Endothelial cell of umbilical vein (primary cell): ENCODE measurements around the gene APOC4. TPM values are rescaled to one million over a fixed set of nuclear protein-coding genes. Genes with fewer than 3 reads are reported as not detected.

ENCODE experiments used
- BruUV-seq: library from RNA; stranded (reverse); fragments of 400-500 nt; replicated peaks from 2 replicates; lab custom pipeline; 2021; lab: Mats Ljungman, UMichigan
- CTCF ChIA-PET: fragments of 300-600, 350-600 bp; sonication (Branson Sonifier 250); formaldehyde crosslinking; loops from one replicate; lab custom pipeline; 2021; ENCODE audit warnings: antibody characterized with exemption, inconsistent platforms; lab: Charles Lee
- POLR2A ChIA-PET: fragments of 300-600, 350-600 bp; sonication (Branson Sonifier 250); formaldehyde crosslinking; loops from one replicate; lab custom pipeline; 2021; ENCODE audit warnings: antibody characterized with exemption, inconsistent platforms; lab: Charles Lee
- DNase-seq: peaks from one replicate; pipeline ENCODE4 v3.0.0-alpha.2; 2011; ENCODE audit warnings: low read depth, low spot score
- FAIRE-seq: peaks from 2 replicates; lab custom pipeline; 2011; peaks lifted over from hg19 to GRCh38; lab: Jason Lieb, UNC
- H2AFZ ChIP-seq: 2 replicates; pipeline ENCODE4 v1.6.0; 2012; ENCODE audit warnings: low read depth, low read length, control low read depth, inconsistent platforms
- H3K27ac ChIP-seq: 2 replicates; pipeline ENCODE4 v1.5.1; 2011; ENCODE audit warnings: low read depth, mild to moderate bottlenecking, control low read depth, low read length, moderate library complexity; ENCODE audit not compliant: insufficient read depth
- H3K27me3 ChIP-seq, 2 experiments: 2 replicates each; pipeline versions ENCODE4 v1.6.0 to v1.6.1; 2011; ENCODE audit warnings: low read length in 2 of 2, mixed read lengths in 1 of 2; ENCODE audit not compliant: control insufficient read depth in 2 of 2, insufficient read depth in 2 of 2
- H3K36me3 ChIP-seq, 2 experiments: 2 replicates in 1 of 2; 3 replicates in 1 of 2; pipeline ENCODE4 v1.5.1; 2011; ENCODE audit warnings: low read length in 2 of 2, mild to moderate bottlenecking in 1 of 2, moderate library complexity in 1 of 2; ENCODE audit not compliant: control insufficient read depth in 2 of 2, insufficient read depth in 2 of 2; ENCODE audit errors: extremely low read depth in 1 of 2
- H3K4me1 ChIP-seq: 3 replicates; pipeline ENCODE4 v1.5.1; 2011; ENCODE audit warnings: mild to moderate bottlenecking, low read length; ENCODE audit not compliant: control insufficient read depth, insufficient read depth; ENCODE audit errors: extremely low read depth
- H3K4me2 ChIP-seq: 2 replicates; pipeline ENCODE4 v1.6.1; 2011; ENCODE audit warnings: low read length, control low read depth, mixed read lengths; ENCODE audit not compliant: insufficient read depth
- H3K4me3 ChIP-seq, 3 experiments: fragments of 200-600 bp in 1 of 3; sonication (generic), shearing (Covaris generic) in 1 of 3; replicated peaks in 1 of 3; 2 replicates each; pipeline ENCODE4 v1.5.1; 2011 to 2016; ENCODE audit warnings: control low read depth in 3 of 3, low read length in 3 of 3, mild to moderate bottlenecking in 2 of 3, inconsistent platforms in 1 of 3, low read depth in 1 of 3, moderate library complexity in 1 of 3; ENCODE audit not compliant: insufficient read depth in 1 of 3
- H3K79me2 ChIP-seq: 2 replicates; pipeline ENCODE4 v1.6.0; 2012; ENCODE audit warnings: low read length, inconsistent platforms; ENCODE audit not compliant: control insufficient read depth, insufficient read depth
- H3K9ac ChIP-seq: replicated peaks from 2 replicates; pipeline ENCODE3; 2011; ENCODE audit warnings: low read length, control low read depth; ENCODE audit not compliant: insufficient read depth; ENCODE audit errors: extremely low read depth
- H3K9me1 ChIP-seq: replicated peaks from 3 replicates; pipeline ENCODE4 v1.6.0; 2011; ENCODE audit warnings: mild to moderate bottlenecking, low read length; ENCODE audit not compliant: control insufficient read depth, insufficient read depth; ENCODE audit errors: extremely low read depth
- H3K9me3 ChIP-seq: replicated peaks from 2 replicates; pipeline ENCODE4 v1.5.1; 2012; ENCODE audit warnings: low read length, inconsistent platforms; ENCODE audit not compliant: control insufficient read depth, insufficient read depth
- H4K20me1 ChIP-seq: replicated peaks from 2 replicates; pipeline ENCODE3; 2011; ENCODE audit warnings: mild to moderate bottlenecking, low read length; ENCODE audit not compliant: control insufficient read depth, insufficient read depth; ENCODE audit errors: extremely low read depth
- CTCF ChIP-seq, 2 donors: IDR thresholded peaks; 1 replicate in 1 of 2; 2 replicates in 1 of 2; pipeline ENCODE4 v1.5.1; 2011; ENCODE audit warnings: low read length in 2 of 2, mild to moderate bottlenecking in 2 of 2, moderate library complexity in 2 of 2, control low read depth in 1 of 2, inconsistent platforms in 1 of 2, low read depth in 1 of 2; ENCODE audit not compliant: insufficient read depth in 1 of 2; ENCODE audit errors: extremely low read depth in 1 of 2
- GATA2 ChIP-seq: IDR thresholded peaks from 2 replicates; pipeline ENCODE4 v1.7.0; 2011; ENCODE audit warnings: low read depth, mild to moderate bottlenecking, moderate library complexity, mixed read lengths, low read length; ENCODE audit not compliant: insufficient read length, insufficient read depth
- JUN ChIP-seq: IDR thresholded peaks from 2 replicates; pipeline ENCODE4 v1.6.1; 2011; ENCODE audit warnings: borderline replicate concordance, low read depth; ENCODE audit not compliant: insufficient read length, insufficient read depth
- MAX ChIP-seq: IDR thresholded peaks from 2 replicates; pipeline ENCODE4 v1.6.1; 2011; ENCODE audit not compliant: insufficient read depth, insufficient read length
- MYC ChIP-seq: IDR thresholded peaks from one replicate; pipeline ENCODE4 v1.6.1; 2011; ENCODE audit warnings: mild to moderate bottlenecking, low read depth, low read length
- POLR2A ChIP-seq: IDR thresholded peaks from 2 replicates; pipeline ENCODE4 v1.6.1; 2012; ENCODE audit warnings: low read depth, mild to moderate bottlenecking, control low read depth, low read length
- dilution Hi-C: fragments of 300-500 bp; cut with MboI; formaldehyde crosslinking; loops from one replicate; pipeline ENCODE4 v1.15.0; 2019; ENCODE audit warnings: low sequenced_read_pairs; ENCODE audit not compliant: extremely low pct_ligation_motif_present
- intact Hi-C: fragments of 100-400 bp; cut with micrococcal nuclease; formaldehyde crosslinking; loops from one replicate; pipeline ENCODE4 v1.10.0; 2022
- polyA plus RNA-seq, 4 experiments: library from polyadenylated mRNA; depleted of rRNA in 3 of 4; stranded (reverse) in 3 of 4; unstranded in 1 of 4; fragments of >200 nt; gene quantifications; 2 replicates each; pipeline versions ENCODE4 v1.2.1 to v1.2.3, GENCODE V29; 2011 to 2012; ENCODE audit warnings: missing spikeins in 1 of 4
- total RNA-seq: library from RNA; stranded (reverse); gene quantifications from 2 replicates; pipeline ENCODE4 v1.2.3, GENCODE V29; 2021

Gene APOC4
- total and polyA plus RNA-seq, 2 donors (not counting 3 experiments of a cell fraction or from before 2014, with no cell fraction given) = not detected

GRCh38 chr19:44907613-44908012, 34.4 kb upstream of the APOC4 start:
- Histone ChIP-seq H3K4me1 (peaks cover 9% of the 10 kb centered on the region), H3K27ac (no peak overlapping the region), H3K4me2 (no peak overlapping the region), H3K9me3 (no peaks in the 10 kb centered on the region), H3K27me3 (peaks cover 9 to 11% of the 10 kb centered on the region in 2 experiments), H3K4me3 (no peak overlapping the region), H2AFZ (no peak overlapping the region), H4K20me1 (no peaks in the 10 kb centered on the region), H3K9ac (no peak overlapping the region), H3K79me2 (no peaks in the 10 kb centered on the region), H3K9me1 (no peaks in the 10 kb centered on the region), H3K36me3 (no peaks in the 10 kb centered on the region)
- dilution Hi-C loops = no loop called here
- FAIRE-seq = no peak
- CTCF ChIA-PET = interaction anchor here (1.8 kb wide), 1 partner anchor 44 kb away, joined by 7 read pairs; no protein-coding TSS in a partner anchor
- intact Hi-C loops = no loop called here
- DNase-seq = no peak
- BruUV-seq = no TSS peak
- POLR2A ChIA-PET = no interaction called here
- TF ChIP-seq GATA2 (no peak), JUN (no peak), MYC (no peak), CTCF (IDR thresholded peaks at IDR 0.05; ENCODE audit: extremely low read depth in 1 of 2, insufficient read depth in 1 of 2, low read depth in 1 of 2, low read length in 2 of 2) (no peak), MAX (no peak), POLR2A (no peak)
